ENCODE data around the gene SEZ6. TPM values are rescaled to one million over a fixed set of nuclear protein-coding genes. Genes with fewer than 3 reads are reported as not detected.

Gene SEZ6
- total RNA-seq, 1 experiment from 2014 or later, result not detected

DNA sequence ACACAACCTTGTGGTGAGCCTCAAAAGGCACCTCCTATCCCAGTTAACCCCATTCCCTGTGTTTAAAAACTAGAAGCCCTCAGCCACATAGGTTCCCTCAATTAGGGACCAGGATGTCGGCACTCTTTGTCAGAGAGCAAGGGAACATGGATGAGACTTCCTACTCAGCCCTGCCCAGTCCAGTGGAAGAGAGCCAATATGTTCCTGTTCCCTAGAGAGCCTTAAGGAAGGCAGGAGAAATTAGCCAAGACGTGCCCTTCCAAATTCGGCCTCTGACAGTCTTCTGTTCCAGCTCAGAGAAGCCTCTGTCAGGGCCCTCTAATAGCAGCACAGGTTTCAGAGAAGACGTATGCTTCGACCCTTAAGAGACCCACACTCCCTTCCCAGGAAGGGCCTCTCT, 88.4 kb downstream of the SEZ6 start:
- in situ Hi-C loops (cut with HindIII; ENCODE audit: low pct_unique_long_range_greater_than_20kb, low sequenced_read_pairs), result no loop called here

DNA sequence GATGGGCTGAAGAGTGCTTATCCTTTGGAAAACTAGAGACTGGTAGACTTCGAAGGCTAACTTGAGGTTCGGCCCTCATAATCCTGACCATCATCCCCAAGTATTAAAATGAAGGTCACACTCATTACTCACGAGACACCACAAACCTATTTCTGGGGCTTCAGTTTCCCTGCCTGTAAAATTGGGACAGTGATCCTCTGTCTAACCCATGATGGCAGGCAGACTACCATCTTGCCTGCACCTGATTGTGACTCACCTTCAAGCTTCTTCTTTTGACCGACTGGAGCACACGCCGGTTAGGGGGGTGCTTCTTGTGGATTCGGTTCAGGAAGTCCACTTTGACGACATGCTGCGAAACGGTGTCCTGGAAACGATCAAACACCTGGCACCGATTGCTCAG, 88.8 kb downstream of the SEZ6 start:
- ChIA-PET CTCF (interaction anchor here (1.0 kb wide), 1 partner anchor 44 kb away, joined by 4 read pairs; no protein-coding TSS in a partner anchor), POLR2A (no interaction called here)
- Histone ChIP-seq H3K9me3 (ENCODE audit: control insufficient read depth, insufficient read depth, low read depth, low read length) (no peaks in the 10 kb centered on the region), H3K36me3 (ENCODE audit: control insufficient read depth, insufficient read depth, low read length) (peaks cover 44% of the 10 kb centered on the region), H3K4me3 (ENCODE audit: low read depth in 2 of 2, low read length in 2 of 2) (no peak overlapping the region), H3K4me1 (ENCODE audit: control insufficient read depth, insufficient read depth, low read length) (no peaks in the 10 kb centered on the region), H3K27ac (ENCODE audit: low read length) (no peak overlapping the region), H3K27me3 (ENCODE audit: control insufficient read depth, insufficient read depth, low read length) (no peaks in the 10 kb centered on the region)
- in situ Hi-C loops (cut with HindIII; ENCODE audit: low pct_unique_long_range_greater_than_20kb, low sequenced_read_pairs) (no loop called here), intact Hi-C loops (cut with micrococcal nuclease; ENCODE audit: unreplicated experiment) (no loop called here)
- no TSS peak for BruUV-seq (replicated peaks)
- no peak for TF ChIP-seq TCF7L2 (IDR thresholded peaks at IDR 0.05; ENCODE audit: low read depth, low read length)
- TF ChIP-seq POLR2AphosphoS5 (IDR thresholded peaks at IDR 0.05; ENCODE audit: low read depth, low read length), result no peak
- no peak for TF ChIP-seq SIN3A (IDR thresholded peaks at IDR 0.05; ENCODE audit: borderline replicate concordance, insufficient read depth, low read depth, low read length)
- TF ChIP-seq CTCF (IDR thresholded peaks at IDR 0.05), result no peak
- TF ChIP-seq REST (IDR thresholded peaks at IDR 0.05; ENCODE audit: insufficient read depth in 1 of 2, low read depth in 2 of 2, low read length in 1 of 2), result no peak
- DNase-seq (ENCODE audit: low read depth, low spot score) (no peak), ATAC-seq (no peak)

More for the DNA sequence above, 88.4 kb downstream of the SEZ6 start:
- CTCF ChIA-PET, result no interaction called here
- ATAC-seq (no peak), DNase-seq (ENCODE audit: low read depth, low spot score) (no peak)
- Histone ChIP-seq H3K27me3 (ENCODE audit: control insufficient read depth, insufficient read depth, low read length) (no peaks in the 10 kb centered on the region), H3K4me1 (ENCODE audit: control insufficient read depth, insufficient read depth, low read length) (no peaks in the 10 kb centered on the region), H3K27ac (ENCODE audit: low read length) (no peak overlapping the region), H3K9me3 (ENCODE audit: control insufficient read depth, insufficient read depth, low read depth, low read length) (no peaks in the 10 kb centered on the region), H3K36me3 (ENCODE audit: control insufficient read depth, insufficient read depth, low read length) (peaks cover 43% of the 10 kb centered on the region), H3K4me3 (ENCODE audit: low read depth in 2 of 2, low read length in 2 of 2) (no peak overlapping the region)
- TF ChIP-seq REST (IDR thresholded peaks at IDR 0.05; ENCODE audit: insufficient read depth in 1 of 2, low read depth in 2 of 2, low read length in 1 of 2) (no peak), CTCF (IDR thresholded peaks at IDR 0.05) (no peak), SIN3A (IDR thresholded peaks at IDR 0.05; ENCODE audit: borderline replicate concordance, insufficient read depth, low read depth, low read length) (no peak), TCF7L2 (IDR thresholded peaks at IDR 0.05; ENCODE audit: low read depth, low read length) (no peak)
- no TSS peak for BruUV-seq (replicated peaks)
- intact Hi-C loops (cut with micrococcal nuclease; ENCODE audit: unreplicated experiment), result no loop called here
- POLR2A ChIA-PET, result no interaction called here

Data from Panc1 (cell line).